Measurements from ENCODE around the gene FTCD.

GRCh38 chr21:46187814-46188213 lies 32.4 kb upstream of the FTCD start:
- TF ChIP-seq POLR2AphosphoS5 (IDR thresholded peaks at IDR 0.05; ENCODE audit: low read depth, low read length), result no peak
- TF ChIP-seq POLR2A (IDR thresholded peaks at IDR 0.05; ENCODE audit: low read depth, low read length), result no peak
